Stimulated activated CD8-positive, alpha-beta memory T cell treated with anti-CD3 and anti-CD28 coated beads, Interleukin-15, amount 100 ng/mL, for 48 hours (primary cell): ENCODE results near the gene RSRC1.
"Not testable (repeated sequence)": the region's sequence is repeated elsewhere in the genome, so short reads cannot be mapped to it uniquely, and the experiment has no call there.

Experiments
- DNase-seq, 2 donors: peaks; one replicate each; pipeline ENCODE4 v3.0.0-alpha.2; 2020; ENCODE audit warnings: low read depth in 2 of 2

The RSRC1 gene

DNA sequence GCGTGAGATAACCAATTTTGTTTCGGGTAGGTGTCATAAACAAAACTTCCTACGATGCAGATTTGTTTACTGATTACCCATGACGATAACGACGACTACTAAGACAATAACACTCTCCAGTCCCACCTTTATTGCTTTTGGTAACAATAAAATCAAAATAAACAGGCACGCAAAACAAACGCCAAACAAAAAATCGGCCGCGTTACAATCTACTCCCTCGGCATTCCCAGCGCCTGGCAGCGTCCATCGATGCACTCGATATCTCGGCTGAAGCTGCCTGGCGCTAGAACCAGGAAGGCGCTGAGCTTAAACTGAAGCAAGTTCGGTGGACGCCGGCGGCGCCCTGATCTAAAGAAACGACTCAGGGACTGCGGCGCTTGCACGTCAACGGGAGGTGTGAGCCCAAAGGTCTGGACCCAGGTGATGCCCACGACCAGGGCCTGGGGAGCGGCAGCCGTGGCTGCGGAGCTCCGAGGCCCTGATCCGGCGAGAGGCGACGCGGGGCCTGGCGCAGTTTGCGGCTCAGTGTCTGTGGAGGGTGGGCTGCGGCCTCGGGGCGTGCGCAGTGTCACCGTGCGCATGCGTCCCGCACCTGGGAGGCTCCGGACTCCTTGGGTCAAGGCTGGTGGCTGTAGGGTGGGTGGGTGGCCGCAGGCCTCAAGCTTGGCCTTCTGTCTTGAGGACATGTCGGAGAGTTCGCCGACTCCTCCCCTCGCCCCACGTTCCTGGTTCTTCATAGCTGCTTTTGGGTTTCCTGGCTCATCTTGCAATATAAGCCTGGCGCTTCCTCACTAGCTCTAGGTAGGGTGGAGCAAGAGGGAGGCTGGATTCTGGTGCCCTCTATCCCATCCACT is at the start of gene RSRC1:
RSRC1 (plus strand) TSS at position 286 of the 854 bp plus-strand sequence. CDS start 12,016 bp downstream, outside the sequence.
- DNase-seq, result peak; percentile 59 to 72

DNA sequence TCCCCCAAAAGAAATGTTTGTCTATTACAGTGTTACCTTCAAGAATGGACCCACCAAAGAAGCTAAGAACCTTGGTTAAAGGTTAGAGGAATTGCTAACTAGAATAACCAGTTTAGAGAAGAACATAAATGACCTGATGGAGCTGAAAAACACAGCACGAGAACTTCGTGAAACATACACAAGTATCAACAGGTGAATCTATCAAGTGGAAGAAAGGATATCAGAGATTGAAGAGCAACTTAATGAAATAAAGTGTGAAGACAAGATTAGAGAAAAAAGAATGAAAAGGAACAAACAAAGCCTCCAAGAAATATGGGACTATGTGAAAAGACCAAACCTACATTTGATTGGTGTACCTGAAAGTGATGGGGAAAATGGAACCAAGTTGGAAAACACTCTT is 44.3 kb upstream of the RSRC1 start:
- DNase-seq, result not testable (repeated sequence)

GRCh38 chr3:158072790-158073189 is 37.1 kb upstream of the RSRC1 start:
- no peak for DNase-seq

- DNase-seq, result no peak
Observed at GRCh38 chr3:158074591-158074990, 35.3 kb upstream of the RSRC1 start.

DNA sequence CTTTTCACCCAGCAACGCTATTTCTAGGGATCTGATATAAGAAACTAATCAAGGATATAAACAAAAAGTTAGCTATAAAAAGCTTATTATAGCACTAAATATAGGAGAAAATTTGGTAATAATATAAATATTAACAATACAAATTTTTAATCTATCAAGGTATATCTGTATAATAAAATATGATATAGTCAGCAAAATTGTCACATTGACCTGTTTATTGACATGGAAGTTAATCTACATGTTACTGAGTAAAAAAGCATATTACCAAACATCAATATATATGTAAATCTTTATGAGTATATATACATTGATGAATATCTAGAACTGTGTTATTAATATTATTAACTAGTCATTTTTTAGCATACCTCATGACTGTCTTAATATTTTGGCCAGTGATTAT is 30.3 kb upstream of the RSRC1 start:
- no peak for DNase-seq

DNA sequence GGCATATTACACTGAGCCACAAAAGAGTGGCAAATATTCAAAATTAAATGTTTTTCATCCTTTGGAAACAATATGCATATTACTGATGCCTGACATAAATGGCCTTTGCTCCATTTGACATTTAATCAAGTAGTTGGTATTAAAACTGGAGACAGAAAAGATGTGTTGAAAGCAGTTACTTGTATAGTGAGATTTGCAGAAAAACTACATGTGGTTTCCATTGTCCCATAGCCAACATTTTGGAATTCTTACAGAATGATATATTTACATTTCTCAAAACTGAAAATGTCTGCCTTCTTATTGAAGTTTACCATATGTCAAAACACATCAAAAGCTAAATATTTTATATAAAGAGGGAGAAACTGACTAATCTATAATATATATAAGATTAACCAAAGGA is 25.2 kb upstream of the RSRC1 start:
- no peak for DNase-seq

- no peak for DNase-seq
Observed at GRCh38 chr3:158085358-158085757, 24.5 kb upstream of the RSRC1 start.

DNA sequence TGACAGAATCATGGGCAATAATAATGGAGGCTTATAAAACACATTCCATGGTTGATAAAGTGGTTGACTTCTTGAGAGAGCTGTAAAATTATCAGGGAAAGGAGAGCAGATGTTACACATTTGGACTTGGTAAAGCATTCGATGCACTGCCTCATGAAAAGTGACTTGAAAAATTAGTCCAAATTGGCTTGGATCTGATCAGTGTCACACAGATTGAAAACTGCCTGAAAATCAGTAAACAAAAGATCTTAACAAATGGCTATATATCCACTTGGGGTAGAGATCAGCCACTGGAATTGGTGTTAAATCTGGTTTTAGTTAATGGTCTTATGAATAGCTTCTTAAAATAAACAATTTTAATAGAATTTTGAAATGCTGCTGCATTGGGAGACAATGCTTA is 24.0 kb upstream of the RSRC1 start:
- DNase-seq, result no peak

DNA sequence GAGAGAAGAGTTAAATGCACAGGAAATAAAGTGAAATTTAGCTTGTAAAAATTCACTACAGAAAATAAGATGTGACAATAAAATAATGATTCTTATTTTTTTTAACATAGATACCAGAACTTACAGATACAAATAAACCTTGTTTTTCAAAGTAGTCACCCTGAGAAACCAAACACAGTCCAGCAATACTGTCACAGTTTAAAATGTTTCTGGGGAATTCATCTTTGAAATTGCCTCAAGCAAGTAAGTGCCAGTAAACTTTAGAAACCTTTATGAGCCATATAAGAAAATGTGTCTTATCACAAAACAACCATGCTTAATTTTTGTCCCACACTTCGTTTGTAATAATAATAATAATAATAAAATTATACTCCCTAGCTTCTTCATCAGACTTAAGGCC is 23.5 kb upstream of the RSRC1 start:
- no peak for DNase-seq

- no peak for DNase-seq
Observed at GRCh38 chr3:158086776-158087175, 23.1 kb upstream of the RSRC1 start.

DNA sequence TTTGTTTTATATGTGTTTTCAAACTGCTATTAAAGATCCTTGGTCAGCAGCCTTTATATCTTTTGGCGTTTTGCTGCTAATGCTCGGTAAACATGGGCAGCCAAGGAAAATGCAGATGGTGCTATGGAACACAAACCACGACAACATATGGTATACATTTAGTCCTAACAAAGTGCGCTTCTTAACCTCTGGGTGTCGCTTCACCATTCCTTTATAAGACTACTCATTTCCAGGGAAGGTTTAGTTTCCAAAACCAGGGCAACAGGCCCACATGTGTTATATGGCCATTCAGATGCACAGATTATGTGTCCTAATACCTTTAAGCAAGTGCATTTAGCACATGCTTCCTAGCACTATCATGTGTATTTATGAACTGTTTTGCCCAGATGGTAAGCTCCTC is 18.4 kb upstream of the RSRC1 start:
- DNase-seq, result no peak

DNA sequence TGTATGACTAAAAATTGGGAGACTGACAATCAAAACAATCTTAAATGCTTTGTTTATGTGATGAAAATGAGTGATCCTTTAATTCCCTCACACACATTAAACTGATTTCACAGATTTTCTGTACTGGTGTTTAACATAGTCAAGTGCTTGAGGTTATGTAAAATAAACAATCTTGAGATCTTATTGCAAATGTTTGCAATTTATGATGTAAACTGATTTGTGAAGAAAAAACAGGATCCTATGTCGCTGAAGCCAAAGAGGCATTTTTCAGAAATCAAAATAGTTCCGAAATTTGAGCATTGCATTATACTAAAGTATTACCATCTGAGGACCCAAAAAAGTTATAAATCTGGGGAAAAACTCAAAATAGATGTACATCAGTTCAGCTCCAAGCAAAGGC is 16.4 kb upstream of the RSRC1 start:
- DNase-seq, result no peak

DNA sequence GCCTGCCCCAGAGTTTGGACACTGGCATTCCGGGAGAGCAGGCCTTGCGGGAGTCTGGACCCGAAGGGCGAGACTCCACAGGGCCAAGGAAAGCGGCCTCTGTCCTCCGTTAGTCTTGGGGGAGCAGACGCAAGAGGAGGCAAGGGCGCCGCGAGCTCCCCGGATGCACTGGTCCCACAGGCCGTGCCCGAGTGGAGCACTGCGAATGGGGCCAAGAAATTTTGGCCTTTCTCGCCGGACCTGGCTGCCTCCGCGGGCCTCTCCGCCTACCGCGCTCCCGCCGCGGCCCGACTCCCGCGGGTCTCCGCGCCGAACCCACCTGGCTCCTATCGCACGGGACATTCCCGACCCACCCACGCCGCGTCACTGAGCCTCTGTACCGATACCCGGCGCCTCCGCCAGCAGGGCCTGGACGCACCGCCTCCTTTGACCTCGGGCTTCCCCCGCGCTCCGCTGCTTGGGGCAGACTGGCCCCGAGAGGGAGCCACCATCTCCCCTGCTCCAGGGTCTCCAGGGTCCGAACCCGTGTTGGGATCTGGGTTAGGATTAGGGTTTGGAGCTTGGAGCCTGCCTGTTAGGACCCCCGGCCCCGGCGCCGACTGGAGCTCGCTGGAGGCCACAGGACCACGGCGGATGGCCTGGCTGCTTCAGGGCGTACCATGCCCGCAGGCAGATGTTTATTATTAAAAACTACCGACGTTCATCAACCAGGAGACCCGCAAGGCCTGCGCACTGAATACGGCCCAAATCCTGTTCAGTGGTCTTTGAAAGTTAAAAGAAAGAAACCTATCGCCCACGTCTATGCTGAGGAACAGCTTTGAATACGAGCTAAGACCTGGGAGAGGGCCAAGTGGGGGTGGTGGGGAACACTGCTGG is 15.4 kb upstream of the RSRC1 start:
- DNase-seq, result no peak

GRCh38 chr3:158095111-158095813 is 14.6 kb upstream of the RSRC1 start:
- DNase-seq, result no peak

DNA sequence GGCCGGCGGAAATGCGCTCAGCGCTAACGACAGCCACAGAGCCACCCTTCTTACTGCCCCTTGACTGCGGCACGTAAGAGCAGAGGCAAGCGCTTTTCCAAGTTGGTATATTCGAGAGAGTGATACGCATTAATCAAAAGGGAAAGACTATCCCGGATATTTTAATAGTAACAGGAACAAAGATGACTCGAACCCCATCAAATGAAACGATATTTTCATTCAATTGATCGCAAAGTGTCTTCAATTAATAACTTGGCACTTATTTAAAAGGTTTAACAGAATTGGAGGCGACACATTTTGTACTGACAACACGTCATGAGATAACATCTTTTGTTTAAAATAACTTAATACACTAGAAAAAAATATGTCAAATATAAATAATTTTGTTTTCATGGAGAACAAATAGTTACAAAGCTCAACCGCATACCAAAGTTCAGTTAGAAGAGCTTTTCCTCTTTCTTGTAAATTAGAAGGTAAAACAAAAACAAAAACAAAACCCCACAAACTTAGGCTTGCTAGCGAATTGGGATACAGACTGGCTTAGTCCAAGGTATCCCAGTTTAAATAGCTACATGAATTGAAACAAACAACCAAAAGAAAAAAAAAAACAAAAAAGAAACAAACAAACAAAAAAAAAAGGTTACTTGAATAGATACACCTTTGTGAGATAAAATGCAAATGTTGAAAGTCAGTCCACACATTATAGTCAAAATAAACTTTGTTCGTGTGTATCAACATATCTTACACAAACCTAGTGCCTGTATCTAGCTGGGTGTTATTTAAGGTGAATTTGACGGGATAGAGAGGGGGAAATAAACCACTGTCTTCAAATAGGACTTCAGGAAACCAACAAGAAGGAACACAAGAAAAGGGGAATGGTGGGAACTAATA is 13.8 kb upstream of the RSRC1 start:
- no peak for DNase-seq

GRCh38 chr3:158097081-158097592 is 12.8 kb upstream of the RSRC1 start:
- no peak for DNase-seq

- DNase-seq, result peak; percentile 65 to 66
Observed at GRCh38 chr3:158097593-158098308, 12.1 kb upstream of the RSRC1 start.

DNA sequence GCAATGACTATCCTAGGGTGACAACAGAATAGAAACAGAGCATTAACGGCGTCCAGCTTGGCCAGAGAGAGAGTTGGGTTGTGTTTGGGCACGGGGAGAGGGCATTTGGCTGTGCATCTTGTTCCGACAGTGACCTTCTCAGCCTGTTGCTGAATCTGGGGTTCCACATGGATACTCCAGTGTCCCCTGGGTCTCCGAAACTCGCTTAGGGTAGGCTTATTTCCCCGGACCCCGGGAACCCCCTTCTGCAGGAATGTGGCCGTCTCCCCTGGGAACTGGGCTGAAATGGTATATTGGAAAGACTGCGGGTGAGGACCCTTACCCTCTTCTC is 11.6 kb upstream of the RSRC1 start:
- no peak for DNase-seq

DNA sequence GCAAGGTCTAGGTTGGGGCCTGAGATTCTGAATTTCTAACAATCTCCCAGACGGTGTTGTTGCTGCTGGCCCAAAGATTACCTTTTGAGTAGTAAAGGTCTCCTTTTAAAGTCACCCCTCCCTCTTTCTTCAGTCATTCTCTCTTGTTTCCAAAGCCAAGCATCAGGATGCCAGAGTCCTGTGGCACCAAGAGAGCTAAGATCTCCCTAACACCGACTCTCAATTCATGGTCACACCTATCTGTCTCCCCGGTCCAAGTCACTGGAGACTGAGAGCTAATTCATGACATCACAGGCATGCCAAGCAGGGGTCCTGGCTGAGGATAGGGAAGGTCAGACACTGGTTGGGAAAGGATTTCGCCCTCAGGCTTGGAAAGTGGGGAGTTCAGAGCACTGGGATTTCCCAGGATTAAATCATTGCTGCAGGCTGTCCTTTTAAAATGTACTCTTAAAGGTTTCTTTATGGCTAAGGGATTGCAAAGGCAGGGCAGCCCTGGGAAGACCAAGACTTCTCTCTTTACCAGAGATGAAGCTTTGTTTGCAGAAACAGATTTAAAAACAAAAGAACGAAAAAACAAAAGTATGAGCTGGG is 11.0 kb upstream of the RSRC1 start:
- DNase-seq, result no peak

DNA sequence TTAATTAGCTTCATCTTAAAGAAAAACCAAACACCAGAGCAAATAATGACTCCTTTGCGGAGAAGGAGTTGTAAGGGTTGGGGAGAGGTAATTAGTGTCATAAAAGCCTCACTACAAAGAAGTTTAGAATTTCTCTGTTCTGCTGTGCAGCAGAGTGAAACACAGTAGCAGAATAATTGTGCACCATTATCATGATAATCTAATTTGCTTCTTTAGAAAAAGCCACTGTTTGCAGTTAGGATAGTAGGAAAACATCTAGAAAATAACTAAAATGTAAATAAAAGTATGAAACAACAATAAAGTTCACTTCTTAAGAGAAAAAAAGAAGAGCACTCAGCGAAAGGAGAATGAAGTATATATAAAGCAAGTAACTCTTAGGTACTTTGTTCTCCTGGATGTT is 9.2 kb upstream of the RSRC1 start:
- DNase-seq, result no peak
